ENCODE results near the gene ADIRF.
"Not testable (repeated sequence)": the region's sequence is repeated elsewhere in the genome, so short reads cannot be mapped to it uniquely, and the experiment has no call there.

- not testable (repeated sequence) for TF ChIP-seq POLR2A (IDR thresholded peaks at IDR 0.05; ENCODE audit: low read length); GATA1 (IDR thresholded peaks at IDR 0.05; ENCODE audit: low read depth, low read length)
Observed at GRCh38 chr10:87018127-87018526, 49.8 kb downstream of the ADIRF start.

Measured in erythroblast (primary cell).